OCI-M2 (cell line): ENCODE results near the gene MAP2K3.

ENCODE experiments used
- DNase-seq: peaks from one replicate; lab custom pipeline; 2025; ENCODE audit not compliant: unreplicated experiment; lab: John Stamatoyannopoulos, UW

Gene MAP2K3

DNA sequence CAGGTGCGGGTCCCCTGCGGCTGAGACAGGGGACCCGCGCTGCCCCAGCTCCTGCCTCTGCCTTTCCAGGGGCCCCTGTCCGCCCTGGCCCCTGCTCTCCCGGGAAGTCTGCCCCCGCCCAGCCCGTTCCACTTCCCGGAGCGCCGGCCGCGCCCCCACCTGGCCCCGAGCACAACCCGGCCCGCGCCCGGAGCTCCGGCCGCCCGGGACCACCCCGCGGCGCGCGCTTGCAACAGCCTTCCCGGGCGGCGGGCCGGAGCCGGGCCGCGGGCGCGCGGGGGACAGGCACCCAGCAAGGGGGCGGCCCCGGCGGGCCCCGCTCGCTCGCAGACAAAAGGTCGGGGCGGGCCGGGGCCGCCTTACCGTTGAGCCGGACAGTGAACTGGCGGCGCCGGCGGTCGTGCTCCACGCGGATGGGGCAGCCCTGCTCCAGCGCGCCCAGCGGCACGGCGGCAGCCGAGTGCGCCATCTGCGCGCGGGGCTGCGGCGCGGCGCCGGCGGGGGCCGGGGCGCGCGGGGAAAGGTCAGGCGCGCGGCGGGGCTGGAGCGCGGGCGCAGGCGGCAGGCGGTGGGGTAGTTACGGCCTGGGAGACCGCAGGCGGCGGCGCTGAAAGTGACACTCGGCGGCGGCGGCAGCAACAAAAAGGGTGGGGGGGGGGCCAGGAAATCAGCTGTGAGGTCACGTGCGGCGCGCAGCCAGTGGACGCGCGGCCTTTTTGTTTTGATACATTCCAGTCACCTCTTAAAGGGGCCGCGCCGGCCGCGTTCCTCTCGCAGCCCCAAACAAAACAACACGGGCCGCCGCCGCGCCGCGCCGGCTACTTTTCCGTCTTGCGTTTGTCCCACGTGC lies 31.5 kb upstream of the MAP2K3 start, which contains the start of gene NATD1:
Gene NATD1, minus strand, starts transcription at position 615 of the 850 bp plus-strand sequence. Its CDS starts 146 bp downstream, at position 469.
- DNase-seq, result no peak

- DNase-seq, result no peak
Observed at GRCh38 chr17:21253646-21254441, 30.7 kb upstream of the MAP2K3 start.

DNA sequence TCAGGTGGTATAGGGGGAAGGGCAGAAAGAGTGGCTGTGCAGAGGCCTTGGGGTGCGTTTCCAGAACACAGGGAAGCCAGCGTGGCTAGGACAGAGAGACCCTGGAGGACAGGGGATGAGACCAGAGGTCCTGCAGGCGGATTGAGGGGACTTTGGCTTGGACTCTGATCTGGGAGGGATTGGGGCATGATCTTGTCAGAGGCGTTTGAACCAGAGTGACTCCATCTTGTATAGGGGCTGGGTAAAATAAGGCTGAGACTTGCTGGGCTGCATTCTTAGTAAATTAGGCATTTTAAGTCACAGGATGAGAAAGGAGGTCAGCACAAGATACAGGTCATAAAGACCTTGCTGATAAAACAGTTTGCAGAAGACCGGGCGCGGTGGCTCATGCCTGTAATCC lies 25.9 kb upstream of the MAP2K3 start:
- DNase-seq, result no peak

GRCh38 chr17:21262259-21262993 lies 22.1 kb upstream of the MAP2K3 start:
- no peak for DNase-seq

DNA sequence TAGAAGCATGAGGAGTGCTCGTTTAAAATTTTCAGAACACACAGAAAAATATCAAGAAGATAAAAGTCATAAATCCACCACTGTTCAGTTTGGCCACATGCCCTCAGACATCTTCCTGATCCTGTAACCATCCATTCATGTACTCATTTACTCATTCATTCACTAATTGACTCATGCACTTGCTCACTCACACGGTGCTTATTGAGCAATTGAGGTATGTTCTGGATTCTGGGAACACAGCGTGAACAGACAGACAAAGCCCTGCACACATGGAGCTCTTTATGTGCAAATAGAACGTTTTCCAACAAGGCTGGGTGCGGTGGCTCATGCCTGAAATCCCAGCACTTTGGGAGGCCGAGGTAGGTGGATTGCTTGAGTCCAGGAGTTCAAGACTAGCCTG lies 21.1 kb upstream of the MAP2K3 start:
- no peak for DNase-seq

GRCh38 chr17:21268596-21269188 lies 15.8 kb upstream of the MAP2K3 start:
- DNase-seq, result no peak

DNA sequence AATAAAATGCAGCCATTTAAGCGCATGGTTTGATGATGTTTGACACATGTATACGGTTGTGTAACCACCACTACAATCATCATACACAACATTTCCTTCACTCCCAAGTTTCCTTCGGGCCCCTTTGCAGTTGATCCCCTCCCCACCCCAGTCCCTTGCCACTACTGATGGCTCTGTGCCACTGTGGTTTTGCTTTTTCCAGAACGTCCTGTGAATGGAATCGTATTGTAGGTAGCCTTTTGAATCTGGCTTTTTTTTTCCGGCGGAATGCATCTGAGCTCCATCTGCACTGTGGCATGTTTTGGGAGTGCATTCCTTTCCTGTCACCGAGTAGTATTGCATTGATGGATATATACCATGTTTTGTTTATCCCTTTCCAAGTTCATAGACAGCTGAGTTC lies 15.1 kb upstream of the MAP2K3 start:
- no peak for DNase-seq

DNA sequence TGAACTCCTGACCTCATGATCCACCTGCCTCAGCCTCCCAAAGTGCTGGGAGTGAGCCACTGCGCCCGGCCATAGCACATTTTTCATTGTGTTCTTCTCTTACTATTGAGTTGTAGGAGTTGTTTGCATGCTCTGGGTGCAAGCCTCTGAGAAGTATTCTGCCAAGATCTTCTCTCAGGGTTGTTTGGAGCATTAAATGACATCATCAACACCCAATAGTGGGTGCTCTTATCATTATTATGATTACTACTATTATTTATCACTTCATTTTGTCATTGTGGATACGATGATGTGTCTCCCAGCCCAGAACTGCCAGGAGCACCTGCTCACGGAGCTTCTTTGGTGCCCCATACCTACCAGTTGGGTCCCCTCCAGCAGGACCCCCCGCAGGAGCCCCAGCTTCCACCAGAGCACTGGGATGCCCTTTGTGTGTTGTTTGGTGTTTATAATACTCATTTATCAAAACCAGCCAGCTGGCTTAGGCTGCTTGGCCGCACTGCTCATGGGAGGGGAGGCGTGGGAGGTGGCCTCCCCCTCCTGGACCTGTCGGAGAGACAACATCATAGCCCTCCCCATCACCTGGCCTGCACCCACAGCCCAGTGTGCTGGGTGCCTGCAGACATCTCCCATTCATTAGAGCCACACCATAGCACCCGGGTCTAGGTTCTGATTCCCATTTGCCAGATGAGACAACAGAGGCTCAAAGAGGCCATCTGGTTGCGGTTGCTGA lies 12.9 kb upstream of the MAP2K3 start:
- DNase-seq, result no peak

DNA sequence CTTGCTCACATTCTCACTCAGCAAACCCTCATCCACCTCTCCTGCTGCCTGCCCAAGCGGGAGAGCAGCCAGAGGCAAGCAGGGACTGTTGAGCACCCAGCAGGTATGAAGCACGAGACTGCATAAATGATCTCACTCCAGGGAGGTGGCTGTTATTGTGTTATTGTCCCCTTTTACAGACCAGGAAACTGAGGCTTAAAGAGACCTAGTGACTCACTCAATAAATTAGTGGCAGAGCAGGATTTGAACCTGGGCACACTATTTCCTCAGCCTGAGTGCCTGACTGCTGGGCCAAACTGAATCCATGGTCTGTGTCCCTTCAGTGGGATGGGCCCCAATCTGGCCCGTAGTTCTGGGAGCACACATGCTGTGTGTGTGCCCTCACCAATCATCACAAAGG lies 12.3 kb upstream of the MAP2K3 start:
- no peak for DNase-seq

DNA sequence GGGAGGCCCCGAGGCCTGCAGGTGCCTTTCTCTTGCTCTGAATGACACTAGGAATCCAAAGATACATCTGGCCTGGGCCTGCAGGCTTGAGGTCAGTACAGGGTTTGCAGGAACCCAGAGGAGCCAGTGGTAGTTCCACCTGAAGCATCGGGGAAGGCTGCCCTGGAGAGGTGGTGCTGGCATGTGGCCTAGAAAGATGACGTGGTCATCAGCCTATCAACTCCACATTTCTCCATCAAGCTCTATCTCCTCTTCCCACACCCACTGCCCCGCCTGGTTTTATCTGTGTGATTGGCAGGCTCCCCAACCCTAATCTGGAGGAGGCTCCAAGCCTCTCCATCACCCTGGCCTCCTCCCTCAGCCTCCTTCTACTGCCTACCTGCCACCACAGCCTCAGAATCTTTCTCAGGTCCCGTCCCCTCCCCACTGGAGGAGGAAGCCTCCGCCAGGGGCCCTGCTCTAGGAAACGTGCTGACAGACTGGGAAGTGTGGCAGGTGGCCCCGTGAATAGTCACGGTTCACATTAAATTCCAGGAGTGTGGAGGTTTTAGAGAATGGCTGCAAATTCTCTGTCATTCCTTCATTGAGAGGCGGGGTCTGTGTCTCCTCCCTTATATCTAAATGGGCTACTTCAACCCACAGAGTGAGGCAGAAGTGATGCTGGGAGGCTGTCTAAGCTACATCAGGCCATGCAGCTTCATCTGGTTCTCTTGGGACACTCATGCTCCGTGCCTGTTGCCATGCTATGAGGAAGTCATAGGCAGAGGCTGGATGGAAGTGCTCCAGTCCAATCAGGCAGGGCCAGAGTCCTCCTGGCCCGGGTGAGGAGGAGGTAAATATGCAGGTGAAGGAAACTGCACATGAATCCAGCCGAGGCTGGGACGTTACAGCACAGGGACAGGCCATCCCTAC lies 11.4 kb upstream of the MAP2K3 start:
- no peak for DNase-seq

DNA sequence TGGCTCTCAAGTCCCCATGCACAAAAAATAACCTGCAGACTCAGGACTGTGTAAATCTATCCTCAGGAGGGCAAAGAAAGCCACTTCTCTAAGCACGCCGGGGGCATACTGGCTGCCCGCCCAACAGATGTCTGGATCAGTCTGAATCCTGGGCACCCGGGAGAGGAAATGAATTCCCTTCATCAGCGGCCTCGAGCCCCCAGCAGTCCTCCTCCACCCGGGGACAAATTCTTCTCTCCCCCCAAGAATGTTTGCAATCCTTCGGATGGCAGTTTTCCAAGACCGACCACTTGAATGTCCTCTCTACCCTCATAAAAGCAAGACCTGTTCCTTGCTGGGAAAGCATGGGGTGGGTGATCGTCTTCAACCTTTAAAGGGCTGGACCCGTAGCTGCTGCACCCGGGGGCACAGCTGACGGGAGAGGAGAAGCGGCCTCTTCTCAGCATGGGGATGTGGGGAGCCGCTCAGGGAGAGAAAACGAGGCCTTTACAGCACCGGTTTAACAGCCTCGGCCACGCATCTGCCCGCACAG lies 9.4 kb upstream of the MAP2K3 start:
- DNase-seq, result no peak

GRCh38 chr17:21275579-21276263 lies 8.8 kb upstream of the MAP2K3 start:
- no peak for DNase-seq

DNA sequence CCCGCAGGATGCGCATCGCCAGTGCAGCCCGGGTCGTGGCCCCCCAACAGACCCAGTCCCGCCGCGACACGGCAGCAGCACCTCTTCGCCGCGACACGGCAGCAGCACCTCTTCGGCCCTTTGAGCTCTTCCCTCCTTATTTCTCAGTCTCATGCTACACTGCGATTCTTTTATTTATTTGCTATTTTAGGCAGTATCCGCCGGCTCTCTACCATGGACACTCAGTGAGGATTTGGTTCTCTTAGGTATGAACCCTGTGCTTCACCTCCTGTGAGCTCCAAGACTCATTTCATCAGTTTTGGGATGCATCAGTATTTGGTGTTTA lies 8.3 kb upstream of the MAP2K3 start:
- no peak for DNase-seq

GRCh38 chr17:21277332-21277731 lies 7.2 kb upstream of the MAP2K3 start:
- no peak for DNase-seq

- DNase-seq, result no peak
Observed at GRCh38 chr17:21278450-21279197, 5.9 kb upstream of the MAP2K3 start.

GRCh38 chr17:21279198-21279535 lies 5.3 kb upstream of the MAP2K3 start:
- DNase-seq, result no peak

GRCh38 chr17:21279582-21279981 lies 4.9 kb upstream of the MAP2K3 start:
- DNase-seq, result no peak

GRCh38 chr17:21280081-21280518 lies 4.4 kb upstream of the MAP2K3 start:
- peak; percentile 18 for DNase-seq
